Motor neuron (in vitro differentiated cells): Measurements from ENCODE around the gene PITPNC1. TPM values are rescaled to one million over a fixed set of nuclear protein-coding genes. Genes with fewer than 3 reads are reported as not detected.
A peak's percentile ranks its signal among the peaks of the same experiment; 100 is the strongest.

Experiments used
- ATAC-seq, 8 experiments: fragments of 200-7000 bp; cut with Tn5 transposase; replicated peaks in 6 of 8; 2 replicates each; pipeline ENCODE4 v1.8.0; 2021; ENCODE audit warnings: mild to moderate bottlenecking in 8 of 8, moderate library complexity in 8 of 8
- H3K27ac ChIP-seq, 2 donors: fragments of 250-450 bp; sonication (Bioruptor Pico); 2 replicates each; pipeline ENCODE4 v1.9.0; 2021; ENCODE audit warnings: antibody characterized with exemption in 2 of 2, mild to moderate bottlenecking in 2 of 2, moderate library complexity in 1 of 2
- H3K4me1 ChIP-seq, 2 donors: fragments of 250-450 bp; sonication (Bioruptor Pico); replicated peaks in 1 of 2; 2 replicates each; pipeline ENCODE4 v1.6.1; 2021; ENCODE audit warnings: antibody characterized with exemption in 2 of 2, mild to moderate bottlenecking in 2 of 2, moderate library complexity in 1 of 2
- H3K4me3 ChIP-seq, 5 donors: fragments of 250-450 bp; sonication (Bioruptor Pico); 2 replicates each; pipeline ENCODE4 v1.9.0; 2021; ENCODE audit warnings: antibody characterized with exemption in 5 of 5, mild to moderate bottlenecking in 5 of 5, moderate library complexity in 4 of 5
- WGBS, 10 experiments: fragments of 450-650 bp; shearing (Covaris generic); methylation state at CpG; one replicate each; pipeline ENCODE4 v1.0.0; 2022; 5-methylcytosine and 5-hydroxymethylcytosine counted together
- in situ Hi-C, 9 experiments: fragments of 400-800 bp; cut with MboI; loops; one replicate each; pipeline ENCODE4 v1.15.0; 2021; ENCODE audit warnings: low sequenced_read_pairs in 9 of 9, low pct_unique_long_range_greater_than_20kb in 2 of 9; ENCODE audit not compliant: unreplicated experiment in 9 of 9
- total RNA-seq, 8 experiments: library from RNA; unstranded; fragments of 300-600 nt; gene quantifications; 2 replicates each; pipeline versions ENCODE4 v1.2.3 to v1.2.4, GENCODE V29; 2022

PITPNC1 gene
- total RNA-seq, 8 experiments from 2014 or later, result 8.8 to 67.0 (median 19.7) TPM

DNA sequence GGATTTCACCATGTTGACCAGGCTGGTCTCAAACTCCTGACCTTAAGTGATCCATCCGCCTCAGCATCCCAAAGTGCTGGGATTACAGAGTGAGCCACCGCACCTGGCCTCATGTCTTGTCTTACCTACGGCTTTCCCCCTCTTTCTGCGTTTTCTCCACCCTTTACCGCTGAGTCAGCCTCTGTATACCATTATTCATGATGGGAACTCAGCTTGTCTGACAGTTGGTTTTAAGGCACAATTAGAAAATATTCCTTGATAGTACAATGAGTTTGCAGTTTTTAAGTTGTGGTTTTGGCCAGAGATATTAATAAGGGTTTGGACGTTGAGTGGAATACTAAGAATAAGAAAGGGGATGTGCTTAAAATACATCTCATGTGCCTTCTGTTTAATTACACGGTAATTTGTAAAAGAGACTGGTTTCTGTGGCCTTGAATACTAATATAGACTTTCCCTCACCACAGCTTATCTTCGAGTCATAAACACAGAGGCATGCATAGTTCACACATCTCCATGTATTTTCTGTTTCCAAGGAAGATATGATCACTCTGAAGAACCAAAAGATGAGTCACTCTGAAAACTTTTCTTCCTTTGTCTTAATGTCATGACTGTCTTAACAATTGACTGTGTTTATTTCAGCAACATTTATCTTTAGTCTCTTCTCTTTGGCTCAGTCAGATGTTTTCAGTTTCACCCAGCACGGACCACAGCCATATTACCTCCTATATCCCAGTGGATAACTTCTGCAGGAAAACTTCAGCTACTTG, 54.4 kb downstream of the PITPNC1 start:
- in situ Hi-C loops, result no loop called here
- H3K4me3 ChIP-seq, result no peak overlapping the region
- peaks cover 0 to 8% of the 10 kb centered on the region in 2 donors for H3K4me1 ChIP-seq
- H3K27ac ChIP-seq, result peak overlapping the region in 1 of 2 donors; percentile 54
- peak; percentile 63 to 97 (median 90) for ATAC-seq
- 47 to 100% (median 66%) methylated on average over 2 to 7 of the region's 9 CpGs; no CpG with 5 or more reads in 1 of the 10 experiments for WGBS, 10 experiments

DNA sequence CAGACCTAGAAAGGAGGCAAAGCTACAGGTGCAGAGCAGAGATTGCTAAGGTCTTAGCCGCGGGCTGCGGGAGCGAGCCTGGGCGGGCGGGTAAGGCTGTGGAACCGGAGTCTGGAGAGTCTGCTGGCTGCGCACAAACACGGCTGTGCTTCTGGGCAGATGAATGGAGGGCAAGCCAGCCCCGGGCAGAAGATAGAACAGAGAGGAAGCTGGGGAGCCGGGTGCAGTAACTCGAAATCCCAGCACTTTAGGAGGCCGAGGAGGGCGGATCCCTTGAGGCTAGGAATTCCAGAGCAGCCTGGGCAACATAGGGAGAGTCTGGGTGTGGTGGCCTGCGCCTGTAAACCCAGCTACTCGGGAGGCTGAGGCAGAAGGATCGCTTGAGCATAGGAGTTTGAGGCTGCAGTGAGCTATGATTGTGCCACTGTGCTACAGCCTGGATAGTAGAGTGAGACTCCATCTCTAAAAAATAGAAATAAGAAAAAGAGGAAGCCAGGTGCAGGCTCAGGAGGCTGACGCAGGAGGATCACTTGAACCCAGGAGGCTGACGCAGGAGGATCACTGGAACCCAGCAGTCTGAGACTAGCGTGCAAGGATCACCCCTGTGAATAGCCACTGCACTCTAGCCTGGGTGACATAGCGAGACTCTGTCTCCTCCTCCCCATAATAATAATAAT, 56.3 kb downstream of the PITPNC1 start:
- Histone ChIP-seq H3K4me1 (peaks cover 0 to 8% of the 10 kb centered on the region in 2 donors), H3K27ac (no peak overlapping the region), H3K4me3 (no peak overlapping the region)
- no peak for ATAC-seq
- 70 to 97% (median 94%) methylated on average over 1 to 8 of the region's 21 CpGs; no CpG with 5 or more reads in 2 of the 10 experiments for WGBS, 10 experiments
- in situ Hi-C loops, result no loop called here

DNA sequence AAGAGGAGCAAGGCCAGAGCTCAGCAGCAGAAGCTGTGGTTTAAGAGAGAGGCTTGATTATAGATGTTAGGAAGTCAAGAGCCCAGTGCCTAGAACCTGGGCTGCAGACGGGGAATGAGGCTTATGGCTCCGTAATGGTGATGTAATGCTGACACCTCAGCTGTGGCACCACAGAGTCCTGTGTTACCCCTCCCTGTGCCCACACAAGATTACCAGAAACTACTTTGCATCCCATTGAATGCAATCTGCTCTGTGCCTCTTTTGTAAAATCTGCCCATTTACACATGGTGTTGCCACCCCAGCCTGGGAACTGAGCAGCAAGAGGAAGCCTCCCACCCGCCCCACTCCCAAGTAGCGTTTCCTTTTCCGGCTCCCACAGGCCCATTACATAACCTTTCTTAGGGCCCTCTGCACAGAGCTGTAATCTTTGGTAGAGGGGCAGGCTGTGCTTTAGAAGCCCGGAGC, 57.0 kb downstream of the PITPNC1 start:
- Histone ChIP-seq H3K27ac (no peak overlapping the region), H3K4me1 (peaks cover 2 to 8% of the 10 kb centered on the region in 2 donors), H3K4me3 (no peak overlapping the region)
- 60 to 100% (median 80%) methylated on average over 1 to 2 of the region's 6 CpGs; no CpG with 5 or more reads in 6 of the 10 experiments for WGBS, 10 experiments
- peak in 2 of 8 experiments; percentile 35 to 60 for ATAC-seq
- in situ Hi-C loops, result no loop called here

DNA sequence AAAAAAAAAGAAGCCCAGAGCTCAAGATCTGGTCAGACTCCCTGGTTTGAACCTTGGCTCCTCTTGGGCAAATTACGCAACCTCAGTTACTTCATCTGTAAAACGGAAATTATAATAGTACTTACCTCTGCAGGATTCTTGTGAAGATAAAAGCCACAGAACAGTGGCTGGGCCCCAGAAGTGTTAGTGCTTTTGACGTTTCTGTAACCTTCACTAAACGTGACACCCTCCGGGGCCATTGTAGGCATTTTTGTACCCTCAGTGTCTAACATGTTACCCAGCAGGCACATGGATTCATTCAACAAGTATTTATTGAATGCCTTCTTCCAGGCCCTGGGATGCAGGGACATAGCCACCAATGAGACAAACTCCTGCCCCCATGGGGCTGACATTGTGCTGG, 58.0 kb downstream of the PITPNC1 start:
- in situ Hi-C loops, result no loop called here
- Histone ChIP-seq H3K4me1 (peaks cover 2 to 8% of the 10 kb centered on the region in 2 donors), H3K4me3 (no peak overlapping the region), H3K27ac (no peak overlapping the region)
- 83 to 100% (median 96%) methylated on average over 2 to 5 of the region's 5 CpGs for WGBS, 10 experiments
- ATAC-seq, result no peak

DNA sequence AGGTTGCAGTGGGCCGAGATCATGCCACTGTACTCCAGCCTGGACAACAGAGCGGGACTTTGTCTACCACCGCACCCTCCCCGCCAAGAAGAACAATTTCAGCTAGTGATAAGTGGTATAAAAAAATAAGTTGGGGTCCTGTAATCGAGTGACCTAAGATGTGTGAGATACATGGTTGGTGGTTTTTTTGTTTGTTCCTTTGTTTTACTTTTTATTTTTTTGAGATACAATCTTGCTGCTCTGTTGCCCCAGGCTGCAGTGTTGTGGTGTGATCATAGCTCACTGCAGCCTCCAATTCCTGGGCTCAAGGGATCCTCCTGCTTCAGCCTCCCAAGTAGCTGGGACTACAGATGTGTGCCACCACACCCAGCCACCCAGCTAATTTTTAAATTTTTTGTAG, 58.7 kb downstream of the PITPNC1 start:
- Histone ChIP-seq H3K27ac (no peak overlapping the region), H3K4me1 (peaks cover 2 to 11% of the 10 kb centered on the region in 2 donors), H3K4me3 (no peak overlapping the region)
- ATAC-seq, result no peak
- WGBS, 10 experiments, result 95 to 100% (median 100%) methylated on average over 1 to 4 of the region's 5 CpGs; no CpG with 5 or more reads in 4 of the 10 experiments
- in situ Hi-C loops, result no loop called here

DNA sequence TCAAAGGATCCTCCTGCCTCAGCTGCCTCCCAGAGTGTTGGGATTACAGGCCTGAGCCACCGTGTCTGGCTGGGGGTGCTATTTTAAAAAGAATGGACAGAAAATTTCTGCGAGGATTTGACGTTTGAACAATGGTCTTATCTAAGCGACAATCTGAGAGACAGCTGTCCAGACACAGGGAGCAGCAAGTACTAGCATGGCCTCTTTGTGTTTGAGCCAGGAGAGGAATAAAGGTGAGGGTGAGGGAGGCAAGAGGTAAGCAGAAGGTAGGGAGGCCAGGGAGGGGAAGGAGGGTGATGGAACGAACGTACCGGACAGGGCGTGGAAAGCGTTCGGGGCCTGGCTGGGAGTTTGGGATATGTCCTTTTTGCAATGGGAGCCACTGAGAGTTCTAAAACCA, 59.2 kb downstream of the PITPNC1 start:
- 80 to 100% (median 93%) methylated on average over 1 to 10 of the region's 10 CpGs; no CpG with 5 or more reads in 2 of the 10 experiments for WGBS, 10 experiments
- in situ Hi-C loops, result no loop called here
- Histone ChIP-seq H3K27ac (no peak overlapping the region), H3K4me1 (peaks cover 2 to 14% of the 10 kb centered on the region in 2 donors), H3K4me3 (no peak overlapping the region)
- no peak for ATAC-seq

DNA sequence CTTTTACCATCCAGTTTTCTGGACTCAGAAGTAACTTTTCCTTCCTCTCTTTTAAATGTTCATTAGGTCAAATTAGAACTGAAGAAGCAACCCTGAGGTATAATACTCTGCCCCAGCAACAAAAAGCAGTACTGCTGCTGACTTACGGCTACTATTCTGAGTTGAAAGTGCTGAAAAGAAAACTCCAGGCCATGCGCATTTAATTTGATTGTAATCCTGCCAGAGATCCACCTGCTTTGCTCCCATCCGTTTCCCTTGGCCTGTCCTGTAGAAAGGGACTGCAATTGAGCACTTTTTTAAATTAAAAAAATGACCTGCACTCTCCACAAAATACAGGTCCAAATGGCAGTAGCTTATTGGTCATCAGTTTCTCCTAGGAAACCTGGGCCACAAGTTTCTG, 61.6 kb downstream of the PITPNC1 start:
- 0 to 83% (median 45%) methylated on average over 1 to 3 of the region's 3 CpGs; no CpG with 5 or more reads in 4 of the 10 experiments for WGBS, 10 experiments
- Histone ChIP-seq H3K27ac (no peak overlapping the region), H3K4me3 (no peak overlapping the region), H3K4me1 (peaks cover 8 to 20% of the 10 kb centered on the region in 2 donors)
- in situ Hi-C loops, result no loop called here
- ATAC-seq, result peak in 2 of 8 experiments; percentile 14 to 59

DNA sequence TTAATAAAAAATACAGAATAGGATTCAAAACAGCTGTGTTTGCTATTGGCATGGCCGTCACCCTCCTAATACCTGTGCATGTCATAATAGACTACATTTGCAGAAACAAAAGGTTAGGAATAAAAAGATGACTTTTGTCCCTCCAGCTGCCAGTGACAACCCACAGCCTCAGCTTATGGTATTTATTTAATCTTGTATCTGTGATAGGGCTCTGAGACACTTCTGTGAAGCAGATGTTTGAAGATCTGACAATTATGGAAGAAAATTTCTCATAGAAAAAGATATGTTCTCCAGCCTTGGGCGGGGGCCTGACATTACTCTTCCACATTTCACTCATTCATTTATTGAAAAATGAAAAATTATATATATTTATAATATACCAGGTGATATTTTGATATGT, 62.2 kb downstream of the PITPNC1 start:
- in situ Hi-C loops, result no loop called here
- Histone ChIP-seq H3K4me3 (no peak overlapping the region), H3K4me1 (peaks cover 8 to 24% of the 10 kb centered on the region in 2 donors), H3K27ac (no peak overlapping the region)
- WGBS, 10 experiments, result 74 to 100% (median 92%) methylated on average over 1 to 2 of the region's 2 CpGs; no CpG with 5 or more reads in 4 of the 10 experiments
- ATAC-seq, result no peak

DNA sequence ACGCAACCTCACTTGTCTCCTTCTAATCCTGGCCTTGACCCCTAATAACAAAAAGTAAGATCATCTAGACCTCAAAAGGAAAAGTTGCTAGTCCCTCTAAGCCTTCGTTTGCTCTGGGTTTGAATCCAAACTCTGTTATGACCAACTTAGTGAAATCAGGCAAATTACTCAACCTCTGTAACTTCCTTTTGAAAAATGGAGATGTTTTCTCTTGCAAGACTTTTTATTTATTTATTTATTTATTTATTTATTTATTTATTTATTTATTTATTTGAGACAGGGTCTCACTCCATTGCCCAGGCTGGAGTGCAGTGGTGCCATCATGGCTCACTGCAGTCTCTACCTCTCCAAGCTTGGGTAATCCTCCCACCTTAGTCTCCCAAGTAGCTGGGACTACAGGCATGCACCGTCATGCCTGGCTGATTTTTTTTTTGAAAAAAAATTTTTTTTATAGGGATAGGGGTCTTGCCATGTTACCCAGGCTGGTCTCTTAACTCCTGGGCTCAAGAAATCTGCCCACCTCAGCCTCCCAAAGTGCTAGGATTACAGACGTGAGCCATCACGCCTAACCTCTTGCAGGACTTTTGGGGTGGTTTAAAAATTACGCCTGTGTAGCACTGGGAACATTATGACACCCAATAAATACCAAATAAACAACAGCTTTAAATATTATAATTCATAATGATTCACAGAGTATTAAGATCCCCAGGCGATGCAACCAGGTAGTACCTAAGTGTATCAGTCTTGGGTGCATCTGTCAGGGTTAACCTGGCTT, 63.4 kb downstream of the PITPNC1 start:
- 58 to 100% (median 90%) methylated on average over 2 to 5 of the region's 7 CpGs; no CpG with 5 or more reads in 1 of the 10 experiments for whole genome bisulfite sequencing, 10 experiments
- no peak for ATAC-seq

DNA sequence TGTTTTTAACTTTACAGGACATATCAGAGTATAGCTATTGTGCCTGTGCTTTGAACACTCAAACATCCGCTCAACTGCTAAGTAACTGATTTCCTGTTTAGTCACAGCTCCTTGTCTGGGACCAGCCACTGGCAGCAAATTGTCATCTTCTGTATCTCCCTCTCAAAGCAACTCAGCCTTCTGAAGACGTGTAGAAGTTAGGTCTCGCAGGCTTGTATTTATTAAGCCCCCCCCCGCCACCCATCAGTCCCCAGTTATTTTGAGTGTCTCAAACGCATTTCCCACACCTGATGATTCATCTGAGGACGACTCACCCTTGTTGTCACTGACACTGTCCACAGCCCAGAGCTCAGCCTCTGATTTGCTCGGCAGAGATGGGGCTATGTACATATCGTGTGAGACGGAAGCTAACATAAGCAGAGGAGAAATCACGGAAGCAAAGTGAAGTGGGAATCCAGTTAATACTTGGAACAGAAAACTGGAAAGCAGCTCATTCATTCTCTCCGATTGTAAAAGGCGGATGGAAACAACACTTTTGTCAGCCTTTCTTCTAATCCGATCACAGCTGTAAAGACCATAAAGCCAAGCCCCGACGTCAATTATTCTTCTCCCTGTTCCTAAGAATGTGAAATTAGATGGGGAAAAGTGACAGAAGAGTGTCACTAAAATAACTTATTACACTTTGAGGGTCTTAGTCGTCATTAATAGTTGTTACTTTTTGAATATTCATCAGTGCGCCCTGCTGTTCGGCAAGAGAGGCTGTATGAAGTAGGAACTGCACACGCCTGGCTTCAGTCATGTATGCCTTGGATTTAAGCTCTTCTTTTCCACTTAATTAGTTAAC, 64.2 kb downstream of the PITPNC1 start:
- Histone ChIP-seq H3K4me1 (peaks cover 13 to 28% of the 10 kb centered on the region in 2 donors), H3K4me3 (peak overlapping the region; percentile 4 to 35 (median 9)), H3K27ac (peak overlapping the region in 1 of 2 donors; percentile 50)
- WGBS, 10 experiments, result 8 to 69% (median 17%) methylated on average over 4 to 16 of the region's 19 CpGs; no CpG with 5 or more reads in 1 of the 10 experiments
- peak in 7 of 8 experiments; percentile 73 to 98 (median 95) for ATAC-seq
- in situ Hi-C loops, result no loop called here

More for the DNA sequence above, 63.4 kb downstream of the PITPNC1 start:
- Histone ChIP-seq H3K4me1 (peaks cover 13 to 26% of the 10 kb centered on the region in 2 donors), H3K4me3 (peak overlapping the region in 2 of 5 donors; percentile 18 to 35), H3K27ac (no peak overlapping the region)
- in situ Hi-C loops, result no loop called here

DNA sequence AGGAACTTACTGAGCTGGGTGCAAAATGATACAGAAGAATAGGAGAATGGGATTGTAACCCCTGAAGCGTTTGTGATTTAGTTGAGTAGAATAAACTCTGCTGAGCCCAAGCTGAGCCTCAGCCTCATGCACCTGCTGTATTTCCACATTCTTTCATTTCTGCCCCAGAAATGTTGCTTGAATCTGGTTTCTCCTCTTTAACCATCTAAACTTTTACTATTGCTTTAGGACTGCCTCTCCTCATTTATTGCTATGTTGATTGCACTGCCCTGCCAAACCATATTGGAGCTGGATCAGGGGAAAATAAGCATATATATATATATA, 64.8 kb downstream of the PITPNC1 start:
- H3K27ac ChIP-seq, result no peak overlapping the region
- H3K4me1 ChIP-seq, result peaks cover 13 to 28% of the 10 kb centered on the region in 2 donors
- WGBS, 10 experiments, result 0 to 50% (median 33%) methylated on average over 1 of the region's 1 CpG; no CpG with 5 or more reads in 7 of the 10 experiments
- peak overlapping the region in 3 of 5 donors; percentile 4 to 35 (median 18) for H3K4me3 ChIP-seq
- ATAC-seq, result no peak
- in situ Hi-C loops, result no loop called here
